Fibroblast of peridontal ligament (primary cell): ENCODE measurements around the gene TIE1.

Experiments used
- DNase-seq: peaks from one replicate; pipeline ENCODE4 v3.0.0-alpha.2; 2010; ENCODE audit errors: extremely low read depth

The TIE1 gene

DNA sequence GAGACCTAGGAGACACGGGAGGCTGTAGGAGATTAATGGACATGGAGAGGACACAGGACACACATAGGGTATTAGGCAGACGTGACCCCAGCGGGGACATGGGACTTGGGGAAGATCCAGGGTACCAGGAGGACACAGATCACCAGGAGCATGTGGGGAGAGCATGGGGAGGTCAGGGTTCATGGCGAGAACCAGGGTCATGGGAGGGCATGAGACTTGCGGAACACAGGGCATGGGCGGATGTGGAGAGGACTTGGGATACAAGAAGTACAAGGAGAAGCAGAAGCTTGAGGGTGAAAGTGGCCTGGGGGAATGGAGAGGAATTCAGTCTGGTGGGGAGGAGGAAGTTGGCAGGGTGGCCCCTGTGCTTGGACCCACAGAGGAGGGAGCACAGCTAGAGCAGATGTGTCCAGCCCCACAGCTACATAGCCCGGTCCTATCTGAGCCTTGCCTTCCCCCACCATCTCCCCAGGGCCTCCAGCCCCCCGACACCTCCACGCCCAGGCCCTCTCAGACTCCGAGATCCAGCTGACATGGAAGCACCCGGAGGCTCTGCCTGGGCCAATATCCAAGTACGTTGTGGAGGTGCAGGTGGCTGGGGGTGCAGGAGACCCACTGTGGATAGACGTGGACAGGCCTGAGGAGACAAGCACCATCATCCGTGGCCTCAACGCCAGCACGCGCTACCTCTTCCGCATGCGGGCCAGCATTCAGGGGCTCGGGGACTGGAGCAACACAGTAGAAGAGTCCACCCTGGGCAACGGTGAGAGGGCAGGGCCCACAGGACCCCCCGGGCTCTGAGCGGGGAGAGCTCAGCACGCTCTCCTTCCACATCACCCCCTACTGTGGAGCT lies 12.1 kb downstream of the TIE1 start:
- DNase-seq, result no peak

DNA sequence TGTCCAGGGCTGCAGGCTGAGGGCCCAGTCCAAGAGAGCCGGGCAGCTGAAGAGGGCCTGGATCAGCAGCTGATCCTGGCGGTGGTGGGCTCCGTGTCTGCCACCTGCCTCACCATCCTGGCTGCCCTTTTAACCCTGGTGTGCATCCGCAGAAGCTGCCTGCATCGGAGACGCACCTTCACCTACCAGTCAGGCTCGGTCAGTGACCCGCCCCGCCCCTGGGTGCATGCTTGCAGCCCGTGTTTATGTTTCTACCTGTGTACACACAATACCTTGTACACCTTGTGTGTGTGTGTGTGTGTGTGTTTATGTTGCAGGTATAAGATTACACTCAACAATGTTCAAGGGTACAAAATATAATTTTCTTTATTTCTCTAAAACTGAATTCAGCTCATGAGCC lies 13.0 kb downstream of the TIE1 start:
- DNase-seq, result no peak

DNA sequence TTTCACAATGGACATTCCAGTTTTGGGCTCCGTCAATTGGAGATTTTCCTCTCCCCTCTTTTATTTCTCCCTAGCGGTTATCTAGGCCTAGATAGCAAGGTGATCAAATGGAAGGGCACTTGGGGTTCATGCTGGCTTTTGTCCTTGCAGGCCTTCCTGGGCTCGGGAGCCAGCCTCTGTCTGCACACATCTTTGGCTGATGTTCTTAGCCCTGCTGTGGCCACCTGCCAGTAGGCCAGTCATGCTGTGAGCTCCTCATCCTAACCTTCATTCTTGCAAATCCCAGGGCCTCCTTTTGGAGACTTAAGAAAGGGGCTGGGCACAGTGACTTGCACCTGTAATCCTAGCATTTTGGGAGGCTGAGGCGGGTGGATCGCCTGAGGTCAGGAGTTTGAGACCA lies 13.5 kb downstream of the TIE1 start:
- DNase-seq, result no peak

DNA sequence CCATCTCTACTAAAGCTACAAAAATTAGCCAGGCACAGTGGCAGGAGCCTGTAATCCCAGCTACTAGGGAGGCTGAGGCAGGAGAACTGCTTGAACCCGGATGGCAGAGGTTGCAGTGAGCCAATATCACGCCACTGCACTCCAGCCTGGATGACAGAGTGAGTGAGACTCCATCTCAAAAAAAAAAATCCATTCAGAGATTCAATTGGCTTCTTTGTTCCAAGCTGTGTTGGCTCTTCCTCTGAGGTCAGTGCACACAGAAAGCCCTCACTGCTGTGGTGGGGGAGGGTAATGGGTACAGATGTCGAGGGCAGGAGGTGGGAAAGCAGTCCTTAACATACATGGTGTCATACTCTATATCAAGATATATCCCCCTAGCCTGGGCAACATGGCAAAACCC lies 14.7 kb downstream of the TIE1 start:
- DNase-seq, result no peak

DNA sequence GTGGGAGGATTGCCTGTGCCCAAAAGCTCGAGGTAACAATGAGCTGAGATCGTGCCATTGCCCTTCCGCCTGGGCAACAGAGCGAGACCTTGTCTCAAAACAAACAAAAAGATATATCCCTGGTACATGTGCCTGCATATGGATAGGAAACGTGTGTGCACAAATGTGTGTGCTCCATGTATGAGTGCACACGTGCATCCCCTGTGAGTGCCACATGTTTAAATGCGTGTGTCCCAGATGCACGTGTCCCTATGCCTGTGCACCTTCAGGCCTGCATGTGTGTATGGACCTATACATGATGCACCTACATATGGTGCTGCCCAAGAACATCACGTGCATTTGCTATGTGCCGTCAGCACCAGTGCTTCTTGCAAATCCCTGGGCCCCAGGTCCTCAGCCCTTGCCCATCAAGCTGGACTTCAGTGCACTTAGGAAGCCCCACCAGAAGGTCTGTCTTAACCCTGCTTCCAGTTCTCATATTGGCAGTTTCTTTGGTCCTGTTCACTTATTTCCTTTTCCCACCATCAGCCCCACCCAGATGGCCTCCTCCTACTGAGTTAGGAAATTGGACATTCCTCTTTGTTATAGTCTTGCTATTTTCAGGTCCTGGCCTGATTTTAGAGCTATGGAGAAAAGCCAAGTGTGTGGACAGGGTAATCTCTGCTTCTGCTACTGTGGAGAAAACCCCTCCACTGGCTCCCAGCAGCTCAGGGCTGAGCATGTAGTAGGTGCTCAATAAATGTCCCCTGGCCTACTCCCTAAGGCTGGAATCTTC lies 15.4 kb downstream of the TIE1 start:
- DNase-seq, result peak; percentile 21

DNA sequence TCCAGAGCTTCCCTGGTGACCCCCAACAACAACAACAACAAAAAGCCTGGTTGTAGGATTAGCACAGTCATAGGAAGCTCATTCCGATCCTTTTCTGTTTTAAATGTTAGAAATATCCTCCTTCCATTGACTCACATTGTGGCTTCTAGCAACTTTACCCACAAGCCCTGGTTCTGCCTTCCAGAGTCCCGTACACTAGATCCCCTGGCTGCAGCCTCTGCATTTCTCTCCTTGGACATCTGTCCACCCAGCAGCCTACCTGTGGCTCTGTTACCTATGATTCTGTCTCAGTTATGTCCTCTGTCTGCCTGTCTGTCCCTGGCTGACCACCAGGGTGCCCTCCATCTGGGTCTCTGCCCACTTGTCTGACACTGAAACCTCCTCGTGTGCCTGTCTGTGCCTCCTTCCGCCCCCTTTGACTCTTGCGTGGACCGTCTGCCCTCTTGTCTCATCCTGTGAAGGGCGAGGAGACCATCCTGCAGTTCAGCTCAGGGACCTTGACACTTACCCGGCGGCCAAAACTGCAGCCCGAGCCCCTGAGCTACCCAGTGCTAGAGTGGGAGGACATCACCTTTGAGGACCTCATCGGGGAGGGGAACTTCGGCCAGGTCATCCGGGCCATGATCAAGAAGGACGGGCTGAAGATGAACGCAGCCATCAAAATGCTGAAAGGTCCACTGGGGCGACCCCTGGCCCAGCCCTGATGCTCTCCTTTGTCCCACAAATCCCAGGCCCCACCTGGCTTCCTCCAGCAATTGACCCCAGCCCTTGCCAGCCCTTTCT lies 16.1 kb downstream of the TIE1 start:
- no peak for DNase-seq

DNA sequence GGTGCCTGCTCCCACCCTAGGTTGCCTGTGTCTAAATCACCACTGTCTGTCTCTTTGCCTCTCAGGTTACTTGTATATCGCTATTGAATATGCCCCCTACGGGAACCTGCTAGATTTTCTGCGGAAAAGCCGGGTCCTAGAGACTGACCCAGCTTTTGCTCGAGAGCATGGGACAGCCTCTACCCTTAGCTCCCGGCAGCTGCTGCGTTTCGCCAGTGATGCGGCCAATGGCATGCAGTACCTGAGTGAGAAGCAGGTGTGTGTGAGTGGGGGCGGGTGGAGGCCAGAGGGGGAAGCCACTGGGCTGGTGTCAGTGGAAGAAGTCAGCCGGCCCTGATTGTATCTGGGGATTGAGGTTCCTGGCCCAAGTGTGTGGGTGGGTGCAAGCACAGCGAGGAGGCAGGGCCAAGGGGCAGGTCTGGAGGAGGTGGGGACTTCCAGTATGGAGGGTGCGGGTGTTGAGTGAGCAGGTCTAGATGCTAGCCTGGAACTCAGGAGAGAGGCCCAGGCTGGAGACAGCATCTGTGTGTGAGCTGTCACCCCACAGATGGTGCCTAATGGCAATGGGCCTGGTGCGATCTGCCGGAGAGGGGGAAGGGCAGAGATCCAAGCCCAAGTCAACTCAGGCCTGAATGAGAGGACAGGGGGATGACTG lies 17.2 kb downstream of the TIE1 start:
- no peak for DNase-seq

DNA sequence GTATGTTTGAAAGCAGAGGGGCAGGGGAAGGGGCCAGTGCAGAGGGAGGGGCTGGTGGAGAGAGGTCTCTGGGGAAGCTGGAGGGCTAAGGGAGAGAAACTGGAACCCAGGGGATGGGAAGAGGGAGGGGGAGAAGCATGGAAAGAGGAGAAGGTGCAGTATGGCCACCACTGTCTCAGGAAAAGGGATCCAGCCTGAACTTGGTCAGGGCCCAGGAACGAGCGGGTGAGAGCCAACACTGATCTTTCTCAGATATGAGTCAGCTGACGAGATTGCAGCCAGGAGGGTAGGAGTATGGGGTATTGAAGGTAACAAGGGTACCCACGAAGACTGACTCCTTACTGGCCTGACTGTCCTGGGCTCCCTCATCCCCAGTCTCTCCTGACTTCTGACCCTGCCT lies 18.0 kb downstream of the TIE1 start:
- no peak for DNase-seq

DNA sequence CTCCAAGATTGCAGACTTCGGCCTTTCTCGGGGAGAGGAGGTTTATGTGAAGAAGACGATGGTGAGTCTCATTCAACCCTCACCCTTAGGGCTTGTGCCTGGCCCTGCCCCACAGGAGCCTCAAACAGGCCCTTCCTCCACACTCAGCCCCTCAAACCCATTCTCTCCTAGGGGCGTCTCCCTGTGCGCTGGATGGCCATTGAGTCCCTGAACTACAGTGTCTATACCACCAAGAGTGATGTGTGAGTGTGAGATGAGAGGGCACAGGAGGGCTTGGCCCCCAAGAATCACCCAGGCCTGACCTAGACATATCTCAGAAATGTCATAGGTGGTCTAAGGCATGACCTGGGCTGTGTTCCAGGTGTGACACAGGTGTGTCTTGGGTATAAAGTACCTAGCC lies 18.5 kb downstream of the TIE1 start:
- no peak for DNase-seq

DNA sequence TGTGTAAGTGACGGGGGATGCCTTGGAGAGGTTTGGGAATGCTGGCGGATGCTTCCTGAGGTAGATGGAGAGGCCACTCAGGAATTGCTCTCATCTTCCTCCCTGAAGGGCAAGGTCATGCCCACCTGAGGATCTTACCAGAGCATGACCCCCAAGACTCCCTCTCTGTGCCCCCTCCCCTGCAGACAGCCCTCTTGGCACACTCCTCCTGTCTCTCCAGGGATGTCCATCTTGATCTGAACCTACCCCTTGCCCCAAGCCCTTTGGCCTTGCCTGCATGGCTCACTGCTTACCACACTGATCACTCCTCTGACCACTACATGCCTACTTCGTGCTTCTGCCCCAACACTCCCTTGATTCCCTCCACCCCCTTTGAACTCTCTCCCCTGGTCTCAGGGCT lies 19.0 kb downstream of the TIE1 start:
- no peak for DNase-seq

DNA sequence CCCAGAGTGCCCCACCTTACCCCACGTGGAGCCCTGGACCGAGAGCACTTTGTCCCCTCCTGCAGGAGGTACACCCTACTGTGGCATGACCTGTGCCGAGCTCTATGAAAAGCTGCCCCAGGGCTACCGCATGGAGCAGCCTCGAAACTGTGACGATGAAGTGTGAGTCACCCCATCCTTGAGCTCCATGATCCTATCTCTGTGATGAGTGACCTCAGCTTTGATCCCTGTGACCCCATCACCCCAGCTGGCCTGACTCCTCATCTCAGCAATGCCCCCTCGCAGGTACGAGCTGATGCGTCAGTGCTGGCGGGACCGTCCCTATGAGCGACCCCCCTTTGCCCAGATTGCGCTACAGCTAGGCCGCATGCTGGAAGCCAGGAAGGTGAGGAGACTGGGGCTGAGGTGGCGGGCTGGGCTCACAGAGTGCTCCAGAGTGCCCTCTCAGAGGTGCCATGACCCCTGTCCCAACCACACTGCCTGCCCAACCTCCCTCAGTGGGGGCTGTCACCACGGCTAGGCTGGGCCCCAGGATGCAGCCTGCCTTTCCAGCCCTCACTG lies 20.6 kb downstream of the TIE1 start:
- no peak for DNase-seq

DNA sequence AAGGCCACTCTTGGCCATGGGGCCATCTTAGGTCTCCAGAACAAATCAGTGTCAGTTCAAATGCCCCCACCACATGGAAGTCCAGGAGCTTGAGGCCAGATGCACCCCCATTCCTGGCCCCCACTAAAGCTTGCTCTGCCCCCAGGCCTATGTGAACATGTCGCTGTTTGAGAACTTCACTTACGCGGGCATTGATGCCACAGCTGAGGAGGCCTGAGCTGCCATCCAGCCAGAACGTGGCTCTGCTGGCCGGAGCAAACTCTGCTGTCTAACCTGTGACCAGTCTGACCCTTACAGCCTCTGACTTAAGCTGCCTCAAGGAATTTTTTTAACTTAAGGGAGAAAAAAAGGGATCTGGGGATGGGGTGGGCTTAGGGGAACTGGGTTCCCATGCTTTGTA lies 21.7 kb downstream of the TIE1 start:
- no peak for DNase-seq

DNA sequence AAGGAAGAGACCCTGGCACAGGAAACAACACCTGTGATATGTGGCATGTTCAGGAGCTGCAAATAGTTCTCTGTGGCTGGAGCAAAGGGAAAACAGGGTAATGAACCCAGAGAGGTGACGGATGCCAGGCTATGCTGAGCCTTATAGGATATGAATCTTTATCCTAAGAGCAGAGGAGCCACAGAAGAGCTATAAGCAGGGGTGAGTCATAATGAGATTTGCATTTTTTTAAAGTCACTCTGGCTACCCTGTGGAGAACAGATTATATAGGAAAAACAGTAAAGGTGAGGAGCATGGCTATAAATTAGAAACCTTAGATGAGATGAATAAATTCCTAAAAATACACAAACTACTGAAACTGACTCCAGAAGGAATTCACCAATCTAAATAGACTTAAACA lies 24.0 kb downstream of the TIE1 start:
- no peak for DNase-seq

DNA sequence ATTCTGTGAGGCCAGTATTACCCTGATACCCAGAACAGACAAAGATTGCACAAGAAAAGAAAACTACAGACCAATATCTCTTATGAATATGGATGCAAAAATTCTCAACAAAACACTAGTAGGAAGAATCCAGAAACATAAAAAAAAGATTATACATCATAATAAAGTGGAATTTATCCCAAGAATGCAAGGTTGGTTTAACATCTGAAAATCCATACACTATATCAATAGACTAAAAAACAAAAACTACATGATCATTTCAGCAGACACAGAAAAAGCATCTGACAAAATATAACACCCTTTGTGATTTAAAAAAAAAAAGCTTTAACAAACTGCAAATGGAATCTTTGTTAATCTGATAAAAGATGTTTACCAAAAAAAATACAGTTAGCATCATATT lies 24.6 kb downstream of the TIE1 start:
- no peak for DNase-seq

DNA sequence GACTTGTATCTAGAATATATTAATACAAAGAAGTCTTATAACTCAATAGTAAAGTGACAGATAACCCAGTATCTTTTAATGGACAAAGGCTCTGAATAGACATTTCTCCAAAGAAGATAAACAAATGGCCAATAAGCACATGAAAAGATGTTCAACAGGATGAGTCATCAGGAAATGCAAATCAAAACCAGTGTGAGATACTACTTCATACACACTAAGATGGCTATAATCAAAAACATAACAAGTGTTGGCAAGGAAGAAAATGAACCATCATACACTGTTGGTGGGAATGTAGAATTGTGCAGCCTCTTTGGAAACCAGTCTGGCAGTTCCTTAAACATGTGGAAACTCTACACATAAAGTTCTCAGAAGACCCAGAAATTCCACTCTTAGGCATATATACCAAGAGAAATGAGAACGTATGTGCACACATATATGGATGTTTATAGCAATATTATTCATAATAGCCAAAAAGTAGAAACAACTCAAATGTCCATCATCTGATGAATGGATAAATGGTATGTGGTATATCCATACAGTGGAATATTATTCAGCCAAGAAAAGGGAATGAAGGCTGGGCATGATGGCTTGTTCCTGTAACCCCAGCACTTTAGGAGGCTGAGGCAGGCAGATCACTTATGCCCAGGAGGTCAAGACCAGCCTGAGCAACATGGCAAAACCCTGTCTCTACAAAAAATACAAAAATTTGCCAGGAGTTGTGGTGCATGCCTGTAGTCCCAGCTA lies 26.9 kb downstream of the TIE1 start:
- DNase-seq, result peak; percentile 84

DNA sequence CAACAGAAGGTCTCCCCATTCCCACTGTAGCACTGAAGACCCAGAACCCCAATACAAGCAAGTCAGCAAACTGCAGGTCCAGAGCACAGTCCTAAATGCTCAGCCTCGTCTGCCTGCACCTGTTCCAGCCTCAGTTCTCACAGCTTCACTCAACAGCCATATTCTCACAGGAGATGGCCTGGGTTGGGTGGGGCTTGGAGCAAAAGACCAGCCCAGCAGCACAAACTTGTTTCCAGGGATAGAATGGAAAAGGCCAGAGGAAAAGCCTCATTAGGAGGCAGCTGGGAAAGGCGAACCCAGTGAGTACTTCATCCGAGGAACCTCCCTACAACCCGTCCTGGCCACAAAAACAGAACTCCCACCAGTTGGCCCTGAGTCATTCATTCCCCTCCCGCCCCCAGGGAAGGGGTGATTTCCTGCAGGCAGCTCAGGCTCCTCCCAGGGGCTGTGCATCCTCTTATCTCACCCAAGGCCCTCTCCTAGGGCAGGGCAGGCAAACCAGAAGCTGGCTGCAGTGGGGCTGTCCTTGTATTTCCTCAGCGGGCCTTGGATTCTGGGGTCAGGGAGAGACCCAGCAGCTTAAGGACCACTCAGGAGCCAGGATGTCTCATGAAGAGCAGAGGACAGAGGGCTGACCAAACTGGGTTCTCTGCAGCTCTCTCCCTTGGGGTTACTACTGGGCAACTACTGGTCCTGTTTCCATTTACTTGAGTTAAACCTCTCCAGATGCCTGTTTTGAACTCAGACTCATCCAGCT lies 29.4 kb downstream of the TIE1 start:
- DNase-seq, result peak; percentile 76

DNA sequence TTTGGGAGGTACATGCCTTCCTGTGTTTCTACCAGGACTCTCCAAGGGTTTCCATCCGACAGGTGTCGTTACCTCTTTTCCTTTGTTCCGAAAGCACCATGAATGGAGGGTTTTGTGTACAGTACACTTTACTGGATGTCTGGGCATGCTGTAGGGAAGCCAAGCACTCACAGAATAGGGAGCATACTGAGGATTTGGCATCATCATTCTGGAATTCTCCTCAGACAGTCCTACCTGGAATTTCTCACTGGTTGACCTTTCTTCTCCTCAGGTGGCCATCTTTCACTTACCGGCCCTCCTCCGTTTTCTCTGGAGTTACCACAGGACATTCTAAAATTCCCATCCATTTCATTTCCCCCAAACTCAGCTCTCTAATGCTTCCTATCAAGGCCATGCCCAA lies 30.9 kb downstream of the TIE1 start:
- DNase-seq, result no peak

DNA sequence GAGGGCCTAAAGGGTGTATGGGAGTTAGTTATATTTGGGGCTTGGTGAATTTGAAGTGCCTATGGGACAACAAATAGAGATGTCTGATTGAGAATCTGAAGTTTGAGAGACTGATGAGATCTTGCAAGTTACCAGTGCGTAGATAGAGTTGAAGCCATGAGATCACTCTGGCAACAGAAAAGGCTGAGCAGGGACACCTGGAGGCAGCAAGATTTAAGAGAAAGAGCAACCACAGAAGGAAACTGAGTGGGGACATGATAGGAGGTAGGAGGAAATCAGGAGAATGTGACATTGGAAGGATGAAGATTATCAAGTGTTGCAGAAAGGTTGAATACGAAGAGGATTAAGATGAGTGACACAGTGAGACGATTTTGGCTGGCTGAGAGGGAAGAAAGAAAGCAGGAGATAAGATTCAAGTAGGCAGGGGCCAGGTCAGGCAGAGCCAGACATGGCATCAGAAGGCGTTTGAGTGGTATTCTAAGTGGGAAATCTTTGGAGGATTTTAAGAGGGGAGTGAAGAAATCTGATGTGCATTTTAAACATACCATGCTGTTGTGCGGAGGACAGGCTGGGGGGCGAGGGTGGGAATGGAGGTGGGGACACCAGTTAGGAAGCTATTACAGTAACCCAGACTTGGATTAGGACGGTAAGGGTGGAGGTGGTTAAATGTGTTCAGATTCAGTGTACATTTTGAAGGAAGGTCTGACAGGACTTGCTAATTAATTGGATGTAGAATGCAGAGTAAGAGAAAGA lies 33.8 kb downstream of the TIE1 start:
- no peak for DNase-seq

DNA sequence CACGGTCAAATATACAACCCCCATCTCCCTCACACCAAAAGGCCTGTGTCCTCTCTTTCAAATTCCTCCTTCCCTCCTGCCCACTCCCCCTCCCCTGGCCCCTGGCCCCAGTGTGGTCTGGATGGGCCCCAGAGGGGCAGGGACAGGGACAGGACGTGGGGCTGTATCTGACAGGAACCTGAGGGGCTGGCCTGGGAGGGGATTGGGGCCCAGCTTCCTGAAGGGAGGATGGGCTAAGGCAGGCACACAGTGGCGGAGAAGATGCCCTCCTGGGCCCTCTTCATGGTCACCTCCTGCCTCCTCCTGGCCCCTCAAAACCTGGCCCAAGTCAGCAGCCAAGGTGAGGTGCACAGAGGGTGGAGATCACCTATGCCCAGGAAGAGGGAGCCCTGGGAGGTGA lies 36.8 kb downstream of the TIE1 start, which contains the start of gene MPL:
Gene MPL, plus strand, starts transcription at position 231 of the 400 bp plus-strand sequence. Its CDS starts 31 bp downstream, at position 262.
- DNase-seq, result no peak
